Measurements from ENCODE around the gene MYCL. TPM values are rescaled to one million over a fixed set of nuclear protein-coding genes. Genes with fewer than 3 reads are reported as not detected.
"Not testable (repeated sequence)": the region's sequence is repeated elsewhere in the genome, so short reads cannot be mapped to it uniquely, and the experiment has no call there.

MYCL gene
- polyA plus RNA-seq, 1 donor from 2014 or later: 0.16 TPM

GRCh38 chr1:39886757-39887231 is 14.9 kb downstream of the MYCL start:
- Mint-ChIP-seq H3K27me3 (peaks cover 4% of the 10 kb centered on the region), H3K4me3 (no peak overlapping the region), H3K36me3 (no peaks in the 10 kb centered on the region), H3K27ac (no peak overlapping the region), H3K4me1 (peaks cover 5 to 16% (median 16%) of the 10 kb centered on the region in 3 donors), H3K9me3 (no peaks in the 10 kb centered on the region)

- peak overlapping the region in 2 of 4 donors; percentile 35 to 67 for H3K4me3 Mint-ChIP-seq
- no peaks in the 10 kb centered on the region for H3K27me3 Mint-ChIP-seq
- peak overlapping the region in 1 of 3 donors; percentile 70 for H3K27ac Mint-ChIP-seq
- no peaks in the 10 kb centered on the region for H3K9me3 Mint-ChIP-seq
- peaks cover 2% of the 10 kb centered on the region for H3K36me3 Mint-ChIP-seq
- peaks cover 12 to 23% (median 23%) of the 10 kb centered on the region in 3 donors for H3K4me1 Mint-ChIP-seq
Measured at GRCh38 chr1:39885516-39885915, 16.2 kb downstream of the MYCL start.

GRCh38 chr1:39882152-39882551 is 19.6 kb downstream of the MYCL start:
- Mint-ChIP-seq H3K4me1 (peaks cover 27 to 43% (median 39%) of the 10 kb centered on the region in 3 donors), H3K27me3 (no peaks in the 10 kb centered on the region), H3K4me3 (peak overlapping the region; percentile 92 to 99 (median 98)), H3K36me3 (peaks cover 2% of the 10 kb centered on the region), H3K9me3 (no peaks in the 10 kb centered on the region), H3K27ac (peak overlapping the region in 2 of 3 donors; percentile 36 to 83)

GRCh38 chr1:39877980-39878956 is 23.4 kb downstream of the MYCL start:
- peak overlapping the region in 2 of 4 donors; percentile 37 to 48 for H3K4me3 Mint-ChIP-seq
- peaks cover 44 to 58% (median 57%) of the 10 kb centered on the region in 3 donors for H3K4me1 Mint-ChIP-seq
- peaks cover 3% of the 10 kb centered on the region for H3K27me3 Mint-ChIP-seq
- H3K36me3 Mint-ChIP-seq: peaks cover 4% of the 10 kb centered on the region
- H3K9me3 Mint-ChIP-seq: no peaks in the 10 kb centered on the region
- H3K27ac Mint-ChIP-seq: peak overlapping the region in 1 of 3 donors; percentile 33

GRCh38 chr1:39877231-39877778 is 24.4 kb downstream of the MYCL start:
- Mint-ChIP-seq H3K4me3 (no peak overlapping the region), H3K36me3 (peaks cover 4% of the 10 kb centered on the region), H3K27ac (no peak overlapping the region), H3K9me3 (no peaks in the 10 kb centered on the region), H3K27me3 (peaks cover 3% of the 10 kb centered on the region), H3K4me1 (peaks cover 41 to 55% (median 53%) of the 10 kb centered on the region in 3 donors)

GRCh38 chr1:39876144-39876543 is 25.6 kb downstream of the MYCL start:
- Mint-ChIP-seq H3K27me3 (peaks cover 3% of the 10 kb centered on the region), H3K4me1 (peaks cover 35 to 52% (median 47%) of the 10 kb centered on the region in 3 donors), H3K9me3 (no peaks in the 10 kb centered on the region), H3K36me3 (peaks cover 1% of the 10 kb centered on the region), H3K27ac (peak overlapping the region in 2 of 3 donors; percentile 9 to 74), H3K4me3 (peak overlapping the region in 2 of 4 donors; percentile 12 to 34)

- Mint-ChIP-seq H3K27ac (no peak overlapping the region), H3K4me1 (peaks cover 25 to 41% (median 30%) of the 10 kb centered on the region in 3 donors), H3K36me3 (peaks cover 1% of the 10 kb centered on the region), H3K27me3 (peaks cover 3% of the 10 kb centered on the region), H3K9me3 (no peaks in the 10 kb centered on the region), H3K4me3 (no peak overlapping the region)
Measured at GRCh38 chr1:39872698-39873097, 29.0 kb downstream of the MYCL start.

GRCh38 chr1:39871796-39872195 is 29.9 kb downstream of the MYCL start:
- Mint-ChIP-seq H3K27ac (no peak overlapping the region), H3K4me1 (peaks cover 18 to 32% (median 22%) of the 10 kb centered on the region in 3 donors), H3K4me3 (no peak overlapping the region), H3K9me3 (no peaks in the 10 kb centered on the region), H3K27me3 (peaks cover 3% of the 10 kb centered on the region), H3K36me3 (peaks cover 1% of the 10 kb centered on the region)

GRCh38 chr1:39871043-39871442 is 30.7 kb downstream of the MYCL start:
- H3K9me3 Mint-ChIP-seq, H3K27ac Mint-ChIP-seq, H3K27me3 Mint-ChIP-seq, H3K36me3 Mint-ChIP-seq, H3K4me3 Mint-ChIP-seq: not testable (repeated sequence)
- H3K4me1 Mint-ChIP-seq: peaks cover 16 to 28% (median 19%) of the 10 kb centered on the region in 3 donors

- H3K27ac Mint-ChIP-seq, H3K27me3 Mint-ChIP-seq, H3K36me3 Mint-ChIP-seq, H3K9me3 Mint-ChIP-seq, H3K4me3 Mint-ChIP-seq: not testable (repeated sequence)
- peaks cover 6 to 18% (median 10%) of the 10 kb centered on the region in 3 donors for H3K4me1 Mint-ChIP-seq
Measured at GRCh38 chr1:39869538-39870112, 32.1 kb downstream of the MYCL start.

GRCh38 chr1:39866767-39867166 is 35.0 kb downstream of the MYCL start:
- Mint-ChIP-seq H3K4me3 (no peak overlapping the region), H3K36me3 (no peaks in the 10 kb centered on the region), H3K27me3 (no peaks in the 10 kb centered on the region), H3K9me3 (no peaks in the 10 kb centered on the region), H3K27ac (no peak overlapping the region), H3K4me1 (peaks cover 5 to 13% (median 5%) of the 10 kb centered on the region in 3 donors)

- H3K27ac Mint-ChIP-seq: no peak overlapping the region
Measured at GRCh38 chr1:39865762-39866161, 36.0 kb downstream of the MYCL start.

GRCh38 chr1:39863177-39863576 is 38.5 kb downstream of the MYCL start:
- no peak overlapping the region for H3K27ac Mint-ChIP-seq
- H3K4me3 Mint-ChIP-seq: no peak overlapping the region
- H3K27me3 Mint-ChIP-seq: no peaks in the 10 kb centered on the region

More at GRCh38 chr1:39865762-39866161, 36.0 kb downstream of the MYCL start:
- no peaks in the 10 kb centered on the region for H3K27me3 Mint-ChIP-seq
- peaks cover 0 to 10% (median 6%) of the 10 kb centered on the region in 3 donors for H3K4me1 Mint-ChIP-seq
- H3K36me3 Mint-ChIP-seq: peaks cover 6% of the 10 kb centered on the region
- no peaks in the 10 kb centered on the region for H3K9me3 Mint-ChIP-seq
- H3K4me3 Mint-ChIP-seq: no peak overlapping the region

GRCh38 chr1:39861003-39861402 is 40.7 kb downstream of the MYCL start:
- H3K27me3 Mint-ChIP-seq: no peaks in the 10 kb centered on the region
- no peaks in the 10 kb centered on the region for H3K9me3 Mint-ChIP-seq
- no peak overlapping the region for H3K4me3 Mint-ChIP-seq
- H3K4me1 Mint-ChIP-seq: peaks cover 0 to 9% (median 7%) of the 10 kb centered on the region in 3 donors
- peaks cover 7% of the 10 kb centered on the region for H3K36me3 Mint-ChIP-seq
- H3K27ac Mint-ChIP-seq: no peak overlapping the region

More at GRCh38 chr1:39863177-39863576, 38.5 kb downstream of the MYCL start:
- Mint-ChIP-seq H3K9me3 (no peaks in the 10 kb centered on the region), H3K4me1 (peaks cover 0 to 9% (median 7%) of the 10 kb centered on the region in 3 donors), H3K36me3 (peaks cover 7% of the 10 kb centered on the region)

Data from IgD-negative memory B cell (primary cell).